Mammary epithelial cell (primary cell): ENCODE measurements around the gene MAGEB10.

ENCODE experiments used
- CTCF ChIP-seq, 2 donors: IDR thresholded peaks in 1 of 2; conservative IDR thresholded peaks in 1 of 2; 2 replicates each; pipeline ENCODE4 v1.5.1; 2011 to 2012; ENCODE audit warnings: inconsistent platforms in 2 of 2, low read length in 2 of 2, mild to moderate bottlenecking in 2 of 2, control low read depth in 1 of 2, low read depth in 1 of 2; ENCODE audit not compliant: insufficient read depth in 1 of 2; ENCODE audit errors: extremely low read depth in 1 of 2
- EZH2 ChIP-seq: IDR thresholded peaks from 2 replicates; pipeline ENCODE4 v1.6.1; 2012; ENCODE audit warnings: low read length, inconsistent platforms, borderline replicate concordance

GRCh38 chrX:27842859-27843258 lies 35.1 kb downstream of the MAGEB10 start:
- no peak for TF ChIP-seq CTCF (conservative IDR thresholded peaks at IDR 0.05 in 1 of 2, IDR thresholded peaks at IDR 0.05 in 1 of 2; ENCODE audit: extremely low read depth in 1 of 2, insufficient read depth in 1 of 2, low read depth in 1 of 2, low read length in 2 of 2)
- TF ChIP-seq EZH2 = no peak
